ENCODE data around the gene TLX2.
"Not testable (repeated sequence)": the region's sequence is repeated elsewhere in the genome, so short reads cannot be mapped to it uniquely, and the experiment has no call there.

The TLX2 gene

DNA sequence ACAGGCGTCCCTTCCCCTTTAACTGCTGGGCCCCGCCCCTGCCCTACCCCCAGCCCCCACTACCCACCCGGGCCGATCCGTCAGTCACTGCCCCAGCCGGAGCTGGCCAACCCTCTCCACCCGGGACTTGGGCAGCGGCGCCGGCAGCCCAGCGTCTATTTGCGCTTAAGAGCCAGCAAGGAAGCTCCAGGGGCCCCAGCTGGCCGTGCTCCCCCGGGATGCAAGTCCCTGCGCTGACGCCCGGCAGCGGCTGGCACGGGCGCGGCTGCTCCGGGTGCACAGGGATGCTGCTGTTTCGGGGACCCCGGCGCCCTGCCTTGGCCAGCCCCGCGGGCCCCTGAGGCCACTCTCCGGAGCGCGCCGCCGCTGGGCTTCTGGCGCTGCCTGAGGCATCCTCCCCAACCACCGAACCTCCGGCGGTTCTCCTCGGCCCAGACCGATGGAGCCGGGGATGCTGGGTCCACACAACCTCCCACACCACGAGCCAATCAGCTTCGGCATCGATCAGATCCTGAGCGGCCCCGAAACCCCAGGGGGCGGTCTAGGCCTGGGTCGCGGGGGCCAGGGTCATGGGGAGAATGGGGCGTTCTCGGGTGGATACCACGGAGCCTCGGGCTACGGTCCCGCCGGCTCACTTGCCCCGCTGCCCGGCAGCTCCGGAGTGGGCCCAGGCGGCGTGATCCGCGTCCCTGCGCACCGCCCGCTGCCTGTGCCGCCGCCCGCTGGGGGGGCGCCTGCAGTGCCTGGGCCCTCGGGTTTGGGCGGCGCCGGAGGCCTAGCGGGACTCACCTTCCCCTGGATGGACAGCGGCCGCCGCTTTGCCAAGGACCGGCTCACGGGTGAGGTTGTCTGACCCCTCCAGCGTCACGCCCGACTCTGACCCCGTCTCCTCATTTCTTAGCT is at the start of gene TLX2:
Gene TLX2 (plus strand): TSS at position 83 of the 903 bp plus-strand sequence. CDS start 357 bp downstream, at position 440.
- Histone ChIP-seq H3K27ac (ENCODE audit: low read depth, low read length) (no peak within 1 kb of the TSS), H3K27me3 (ENCODE audit: control insufficient read depth in 1 of 2, insufficient read depth in 2 of 2, low read length in 2 of 2) (peaks cover 69 to 93% of the 10 kb centered on the region in 2 donors), H3K9me3 (ENCODE audit: control insufficient read depth in 1 of 2, low read length in 2 of 2) (no peaks in the 10 kb centered on the region), H3K4me3 (ENCODE audit: low read depth in 1 of 2, low read length in 2 of 2) (peak within 1 kb of the TSS in 1 of 2 donors; percentile 15), H3K36me3 (ENCODE audit: control insufficient read depth in 1 of 2, insufficient read depth in 2 of 2, low read length in 2 of 2) (peaks cover 5 to 10% of the 10 kb centered on the region in 2 donors), H3K9ac (ENCODE audit: low read depth in 1 of 2, low read length in 2 of 2) (no peak within 1 kb of the TSS), H3K4me1 (ENCODE audit: control insufficient read depth in 1 of 2, insufficient read depth in 2 of 2, low read length in 2 of 2) (peaks cover 6 to 24% of the 10 kb centered on the region in 2 donors)

DNA sequence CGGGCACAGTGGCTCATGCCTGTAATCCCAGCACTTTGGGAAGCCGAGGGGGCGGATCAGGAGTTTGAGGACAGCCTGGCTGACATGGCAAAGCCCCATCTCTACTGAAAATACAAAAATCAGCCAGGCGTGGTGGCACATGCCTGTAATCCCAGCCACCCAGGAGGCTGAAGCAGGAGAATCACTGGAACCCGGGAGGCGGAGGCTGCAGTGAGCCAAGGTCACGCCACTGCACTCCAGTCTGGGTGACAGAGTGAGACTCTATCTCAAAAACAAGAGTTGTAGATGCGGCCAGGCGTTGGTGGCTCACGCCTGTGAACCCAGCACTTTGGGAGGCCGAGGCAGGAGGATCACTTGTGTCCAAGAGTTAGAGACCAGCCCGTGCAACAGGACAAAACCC is 43.5 kb upstream of the TLX2 start:
- H3K27ac ChIP-seq (ENCODE audit: low read depth, low read length); H3K9ac ChIP-seq (ENCODE audit: low read depth in 1 of 2, low read length in 2 of 2); H3K9me3 ChIP-seq (ENCODE audit: control insufficient read depth in 1 of 2, low read length in 2 of 2); H3K4me3 ChIP-seq (ENCODE audit: low read depth in 1 of 2, low read length in 2 of 2); H3K27me3 ChIP-seq (ENCODE audit: control insufficient read depth in 1 of 2, insufficient read depth in 2 of 2, low read length in 2 of 2): not testable (repeated sequence)
- peaks cover 14 to 16% of the 10 kb centered on the region in 2 donors for H3K36me3 ChIP-seq (ENCODE audit: control insufficient read depth in 1 of 2, insufficient read depth in 2 of 2, low read length in 2 of 2)
- H3K4me1 ChIP-seq (ENCODE audit: control insufficient read depth in 1 of 2, insufficient read depth in 2 of 2, low read length in 2 of 2), result peaks cover 13 to 24% of the 10 kb centered on the region in 2 donors

DNA sequence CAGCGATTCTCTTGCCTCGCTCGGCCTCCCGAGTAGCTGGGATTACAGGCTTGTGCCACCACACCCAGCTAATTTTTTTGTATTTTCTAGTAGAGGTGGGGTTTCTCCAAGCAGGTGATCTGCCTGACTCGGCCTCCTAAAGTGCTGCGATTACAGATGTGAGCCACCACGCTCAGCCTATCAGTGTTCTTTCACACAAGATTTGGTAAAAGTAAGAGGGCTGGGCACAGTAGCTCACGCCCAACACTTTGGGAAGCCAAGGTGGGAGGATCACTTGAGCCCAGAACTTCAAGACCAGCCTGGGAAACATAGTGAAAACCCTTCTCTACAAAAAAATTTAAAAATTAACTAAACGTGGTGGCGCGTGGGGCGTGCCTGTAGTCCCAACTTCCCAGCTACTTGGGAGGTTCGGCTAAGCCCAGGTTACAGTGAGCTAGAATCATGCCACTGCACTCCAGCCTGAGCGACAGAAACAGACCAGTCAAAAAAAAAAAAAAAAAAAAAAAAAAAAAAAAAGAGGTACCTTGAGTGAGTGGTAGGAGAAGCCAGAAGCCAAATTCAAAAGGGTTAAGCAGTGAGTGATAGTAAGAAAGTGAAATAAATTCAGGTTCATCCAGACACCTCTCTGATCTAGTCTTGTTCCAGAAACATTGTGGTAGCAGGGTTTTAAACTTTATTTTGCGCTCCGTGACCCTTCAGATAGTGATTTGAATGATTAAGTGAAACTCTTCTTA is 42.8 kb upstream of the TLX2 start:
- Histone ChIP-seq H3K27me3 (ENCODE audit: control insufficient read depth in 1 of 2, insufficient read depth in 2 of 2, low read length in 2 of 2) (no peaks in the 10 kb centered on the region), H3K36me3 (ENCODE audit: control insufficient read depth in 1 of 2, insufficient read depth in 2 of 2, low read length in 2 of 2) (peaks cover 14 to 16% of the 10 kb centered on the region in 2 donors), H3K9me3 (ENCODE audit: control insufficient read depth in 1 of 2, low read length in 2 of 2) (no peaks in the 10 kb centered on the region), H3K4me1 (ENCODE audit: control insufficient read depth in 1 of 2, insufficient read depth in 2 of 2, low read length in 2 of 2) (peaks cover 9 to 24% of the 10 kb centered on the region in 2 donors), H3K27ac (ENCODE audit: low read depth, low read length) (peak overlapping the region; percentile 86), H3K9ac (ENCODE audit: low read depth in 1 of 2, low read length in 2 of 2) (peak overlapping the region; percentile 96 to 97), H3K4me3 (ENCODE audit: low read depth in 1 of 2, low read length in 2 of 2) (peak overlapping the region; percentile 93 to 98)

DNA sequence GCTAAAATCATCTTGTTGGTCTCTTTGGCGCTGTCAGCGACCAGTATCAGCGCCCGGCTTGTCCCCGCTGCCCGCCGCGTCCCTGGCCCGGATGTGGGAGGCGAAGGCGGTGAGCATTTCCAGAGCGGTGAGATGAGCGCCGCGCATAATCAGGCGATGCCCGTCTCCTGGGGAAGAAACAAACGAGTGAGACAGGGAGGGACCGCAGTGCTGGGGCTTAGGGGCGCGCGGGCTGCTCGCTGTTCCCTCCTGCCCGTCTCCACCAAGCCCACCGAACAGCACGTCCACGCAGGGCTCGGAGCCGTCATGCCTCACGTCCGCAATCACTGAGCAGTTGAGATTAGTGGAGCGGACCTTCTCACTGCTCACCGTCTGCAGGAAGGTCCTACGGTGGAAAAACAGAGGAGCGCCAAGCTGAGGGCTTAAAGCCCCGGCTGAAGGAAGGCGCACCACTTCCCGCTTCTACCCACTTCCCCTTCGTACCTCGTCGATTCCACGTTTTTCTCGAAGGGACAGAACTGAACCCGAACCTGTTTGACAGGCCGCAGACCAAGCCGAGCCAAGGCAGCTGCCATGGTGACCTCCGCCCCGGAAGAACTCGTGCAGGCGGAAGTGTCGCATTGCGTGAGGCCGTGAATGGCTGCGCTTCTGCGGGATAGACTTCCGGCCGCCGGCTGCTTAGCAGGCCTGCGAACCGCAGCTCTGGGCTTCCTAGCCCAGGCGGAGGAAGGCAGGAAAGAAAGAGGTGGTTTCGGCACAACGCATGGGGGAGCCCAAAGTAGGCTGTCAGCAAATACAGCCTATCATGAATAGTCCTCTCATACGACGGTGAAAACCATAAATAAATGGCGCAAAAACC is 41.9 kb upstream of the TLX2 start, which contains the start of gene MRPL53:
Gene MRPL53 (minus strand): TSS at position 595 of the 859 bp plus-strand sequence. CDS start 20 bp downstream, at position 575.
- peaks cover 15 to 30% of the 10 kb centered on the region in 2 donors for H3K4me1 ChIP-seq (ENCODE audit: control insufficient read depth in 1 of 2, insufficient read depth in 2 of 2, low read length in 2 of 2)
- peak within 1 kb of the TSS; percentile 93 to 98 for H3K4me3 ChIP-seq (ENCODE audit: low read depth in 1 of 2, low read length in 2 of 2)
- no peaks in the 10 kb centered on the region for H3K27me3 ChIP-seq (ENCODE audit: control insufficient read depth in 1 of 2, insufficient read depth in 2 of 2, low read length in 2 of 2)
- H3K9ac ChIP-seq (ENCODE audit: low read depth in 1 of 2, low read length in 2 of 2), result peak within 1 kb of the TSS; percentile 96 to 97
- peaks cover 14 to 19% of the 10 kb centered on the region in 2 donors for H3K36me3 ChIP-seq (ENCODE audit: control insufficient read depth in 1 of 2, insufficient read depth in 2 of 2, low read length in 2 of 2)
- H3K9me3 ChIP-seq (ENCODE audit: control insufficient read depth in 1 of 2, low read length in 2 of 2), result no peaks in the 10 kb centered on the region
- peak within 1 kb of the TSS; percentile 86 for H3K27ac ChIP-seq (ENCODE audit: low read depth, low read length)

DNA sequence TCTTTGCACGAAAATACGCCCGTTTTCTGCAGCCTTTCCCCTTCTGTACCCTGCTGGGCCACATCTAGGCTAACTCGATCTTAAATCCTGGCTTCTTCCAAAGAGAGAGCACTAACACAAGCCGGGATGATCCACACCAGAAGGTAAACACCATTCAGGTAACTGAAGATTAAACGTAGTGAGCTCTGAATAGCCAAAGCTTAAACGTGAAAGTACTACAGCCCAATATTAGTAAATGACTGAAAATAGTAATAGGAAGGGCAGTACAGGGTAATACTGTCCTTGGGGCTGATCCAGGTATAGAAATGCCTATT is 41.3 kb upstream of the TLX2 start:
- Histone ChIP-seq H3K27ac (ENCODE audit: low read depth, low read length) (peak overlapping the region; percentile 86), H3K9ac (ENCODE audit: low read depth in 1 of 2, low read length in 2 of 2) (peak overlapping the region; percentile 96 to 97), H3K4me3 (ENCODE audit: low read depth in 1 of 2, low read length in 2 of 2) (peak overlapping the region; percentile 93 to 98)

DNA sequence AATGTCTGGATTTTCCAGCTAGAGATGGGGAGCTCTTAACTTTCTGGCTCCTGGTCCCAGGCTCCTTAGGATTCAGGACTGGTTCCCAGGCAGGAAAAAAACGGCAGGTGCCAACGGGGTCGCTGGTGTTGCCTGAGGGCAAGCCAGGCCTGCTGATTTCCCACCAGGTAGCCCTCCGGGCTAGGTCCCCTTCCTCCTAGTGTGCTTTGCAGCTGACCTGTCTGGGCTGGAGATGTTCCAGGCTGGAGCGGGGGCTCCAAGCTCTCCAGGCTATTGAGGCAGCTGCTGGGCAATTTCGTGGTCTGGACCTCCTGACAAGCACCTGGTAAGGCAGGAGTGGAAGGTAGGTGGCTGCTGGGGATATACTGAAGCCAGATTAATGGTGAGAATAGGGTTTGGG is 39.8 kb upstream of the TLX2 start:
- H3K4me3 ChIP-seq (ENCODE audit: low read depth in 1 of 2, low read length in 2 of 2), result no peak overlapping the region
- H3K4me1 ChIP-seq (ENCODE audit: control insufficient read depth in 1 of 2, insufficient read depth in 2 of 2, low read length in 2 of 2), result peaks cover 19 to 33% of the 10 kb centered on the region in 2 donors
- H3K36me3 ChIP-seq (ENCODE audit: control insufficient read depth in 1 of 2, insufficient read depth in 2 of 2, low read length in 2 of 2), result peaks cover 14 to 23% of the 10 kb centered on the region in 2 donors
- no peaks in the 10 kb centered on the region for H3K27me3 ChIP-seq (ENCODE audit: control insufficient read depth in 1 of 2, insufficient read depth in 2 of 2, low read length in 2 of 2)
- H3K9ac ChIP-seq (ENCODE audit: low read depth in 1 of 2, low read length in 2 of 2), result no peak overlapping the region
- H3K9me3 ChIP-seq (ENCODE audit: control insufficient read depth in 1 of 2, low read length in 2 of 2), result no peaks in the 10 kb centered on the region
- no peak overlapping the region for H3K27ac ChIP-seq (ENCODE audit: low read depth, low read length)

More for the DNA sequence above, 41.3 kb upstream of the TLX2 start:
- no peaks in the 10 kb centered on the region for H3K9me3 ChIP-seq (ENCODE audit: control insufficient read depth in 1 of 2, low read length in 2 of 2)
- peaks cover 14 to 23% of the 10 kb centered on the region in 2 donors for H3K36me3 ChIP-seq (ENCODE audit: control insufficient read depth in 1 of 2, insufficient read depth in 2 of 2, low read length in 2 of 2)
- H3K27me3 ChIP-seq (ENCODE audit: control insufficient read depth in 1 of 2, insufficient read depth in 2 of 2, low read length in 2 of 2), result no peaks in the 10 kb centered on the region
- H3K4me1 ChIP-seq (ENCODE audit: control insufficient read depth in 1 of 2, insufficient read depth in 2 of 2, low read length in 2 of 2), result peaks cover 19 to 33% of the 10 kb centered on the region in 2 donors

DNA sequence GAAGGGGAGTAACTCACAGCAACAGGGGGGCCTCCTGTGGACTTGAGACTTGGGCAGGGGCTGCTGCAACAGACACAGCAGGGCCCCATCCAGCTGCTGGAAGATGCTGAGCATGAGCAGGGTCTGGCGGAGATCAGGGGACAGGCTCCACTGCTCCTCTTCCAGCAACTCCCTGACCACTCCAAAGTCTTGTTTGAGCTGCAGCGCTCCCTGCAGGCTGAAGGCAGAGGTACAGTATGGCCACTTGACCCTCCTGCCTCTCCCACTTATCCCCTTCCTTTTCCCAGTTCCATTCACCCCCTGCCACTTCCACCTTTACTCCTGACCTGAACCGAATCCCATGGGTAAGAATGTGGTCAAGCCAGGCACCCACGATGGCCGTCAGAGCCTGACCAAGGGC is 39.4 kb upstream of the TLX2 start:
- H3K27ac ChIP-seq (ENCODE audit: low read depth, low read length), result no peak overlapping the region
- H3K27me3 ChIP-seq (ENCODE audit: control insufficient read depth in 1 of 2, insufficient read depth in 2 of 2, low read length in 2 of 2), result no peaks in the 10 kb centered on the region
- no peak overlapping the region for H3K4me3 ChIP-seq (ENCODE audit: low read depth in 1 of 2, low read length in 2 of 2)
- peaks cover 14 to 23% of the 10 kb centered on the region in 2 donors for H3K36me3 ChIP-seq (ENCODE audit: control insufficient read depth in 1 of 2, insufficient read depth in 2 of 2, low read length in 2 of 2)
- peaks cover 21 to 36% of the 10 kb centered on the region in 2 donors for H3K4me1 ChIP-seq (ENCODE audit: control insufficient read depth in 1 of 2, insufficient read depth in 2 of 2, low read length in 2 of 2)
- H3K9me3 ChIP-seq (ENCODE audit: control insufficient read depth in 1 of 2, low read length in 2 of 2), result no peaks in the 10 kb centered on the region
- H3K9ac ChIP-seq (ENCODE audit: low read depth in 1 of 2, low read length in 2 of 2), result no peak overlapping the region

DNA sequence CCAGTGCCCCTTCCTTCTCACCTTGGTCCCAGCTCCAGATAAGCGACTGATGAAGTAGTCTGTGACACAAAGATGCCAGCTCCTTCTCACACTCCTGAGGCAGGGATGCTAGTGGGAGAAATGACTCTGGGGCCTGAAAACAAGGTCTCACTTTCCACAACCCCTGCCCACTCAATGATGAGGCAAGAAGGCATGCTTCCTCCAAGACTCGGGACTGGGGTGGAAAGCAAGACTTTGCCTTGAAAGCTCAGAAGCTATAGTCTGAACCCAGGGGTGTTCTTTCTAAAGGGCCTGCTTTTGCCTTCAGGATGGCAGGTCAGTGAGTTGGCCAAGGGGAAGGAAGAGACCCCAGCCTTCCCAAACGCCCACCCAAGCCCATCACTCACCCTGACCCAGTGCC is 32.8 kb upstream of the TLX2 start:
- no peaks in the 10 kb centered on the region for H3K27me3 ChIP-seq (ENCODE audit: control insufficient read depth in 1 of 2, insufficient read depth in 2 of 2, low read length in 2 of 2)
- H3K9me3 ChIP-seq (ENCODE audit: control insufficient read depth in 1 of 2, low read length in 2 of 2), result no peaks in the 10 kb centered on the region
- H3K27ac ChIP-seq (ENCODE audit: low read depth, low read length), result no peak overlapping the region
- peaks cover 29 to 37% of the 10 kb centered on the region in 2 donors for H3K4me1 ChIP-seq (ENCODE audit: control insufficient read depth in 1 of 2, insufficient read depth in 2 of 2, low read length in 2 of 2)
- H3K9ac ChIP-seq (ENCODE audit: low read depth in 1 of 2, low read length in 2 of 2), result peak overlapping the region; percentile 67 to 98
- peak overlapping the region; percentile 92 to 96 for H3K4me3 ChIP-seq (ENCODE audit: low read depth in 1 of 2, low read length in 2 of 2)
- H3K36me3 ChIP-seq (ENCODE audit: control insufficient read depth in 1 of 2, insufficient read depth in 2 of 2, low read length in 2 of 2), result peaks cover 0 to 30% of the 10 kb centered on the region in 2 donors

DNA sequence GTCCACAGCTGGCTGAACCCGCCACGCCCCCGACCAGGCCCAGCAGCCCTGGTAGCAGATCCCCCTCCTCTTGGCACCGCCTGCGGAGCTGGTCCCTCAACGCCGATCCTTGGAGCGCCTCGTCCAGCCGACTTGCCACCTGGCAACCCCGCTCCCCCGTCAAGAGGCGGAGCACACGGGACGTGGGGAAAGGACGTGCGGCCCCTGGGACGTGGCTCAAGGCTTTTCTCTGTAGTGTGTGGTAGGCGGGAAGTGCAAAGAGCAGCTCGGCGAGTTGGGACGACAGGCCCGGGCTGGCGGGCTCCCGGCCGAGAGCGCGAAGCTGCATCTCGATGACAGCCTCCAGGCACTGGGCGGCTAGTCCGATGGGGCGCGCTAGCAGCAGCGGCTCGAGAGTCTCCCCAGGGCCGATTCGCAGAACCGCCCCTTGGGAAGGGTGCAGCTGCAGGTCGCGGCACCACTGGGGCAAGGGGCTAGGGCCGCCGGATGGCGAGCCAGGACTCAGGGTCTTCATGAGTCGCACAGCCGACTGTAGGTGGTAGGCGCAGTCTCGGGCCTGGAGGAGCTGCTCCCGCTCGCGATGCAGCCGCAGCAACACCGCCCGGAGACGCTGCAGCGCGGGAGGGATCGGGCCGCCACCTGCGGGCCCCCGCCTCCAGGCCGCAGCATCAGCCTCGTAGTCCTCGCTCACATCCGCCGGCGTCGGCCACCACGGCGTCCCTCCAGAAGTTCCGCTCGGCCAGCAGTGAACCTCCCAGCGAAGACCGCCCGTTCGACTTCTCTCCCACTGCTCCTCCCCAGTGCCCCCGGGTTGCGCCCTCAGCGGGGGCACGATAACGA is 32.1 kb upstream of the TLX2 start:
- Histone ChIP-seq H3K27ac (ENCODE audit: low read depth, low read length) (peak overlapping the region; percentile 84), H3K9me3 (ENCODE audit: control insufficient read depth in 1 of 2, low read length in 2 of 2) (no peaks in the 10 kb centered on the region), H3K4me3 (ENCODE audit: low read depth in 1 of 2, low read length in 2 of 2) (peak overlapping the region; percentile 92 to 96), H3K27me3 (ENCODE audit: control insufficient read depth in 1 of 2, insufficient read depth in 2 of 2, low read length in 2 of 2) (no peaks in the 10 kb centered on the region), H3K9ac (ENCODE audit: low read depth in 1 of 2, low read length in 2 of 2) (peak overlapping the region; percentile 67 to 98), H3K4me1 (ENCODE audit: control insufficient read depth in 1 of 2, insufficient read depth in 2 of 2, low read length in 2 of 2) (peaks cover 24 to 32% of the 10 kb centered on the region in 2 donors), H3K36me3 (ENCODE audit: control insufficient read depth in 1 of 2, insufficient read depth in 2 of 2, low read length in 2 of 2) (peaks cover 0 to 28% of the 10 kb centered on the region in 2 donors)

Data from duodenal mucosa (tissue), 2 donors.